Effector memory CD4-positive, alpha-beta T cell (primary cell): ENCODE measurements around the gene CHFR.
"Not testable (repeated sequence)": the region's sequence is repeated elsewhere in the genome, so short reads cannot be mapped to it uniquely, and the experiment has no call there.

Experiments
- DNase-seq, 3 donors: peaks; one replicate each; pipeline ENCODE4 v3.0.0-alpha.2; 2020
- H3K27ac ChIP-seq: 2 replicates; pipeline ENCODE4 v1.7.0; 2013; ENCODE audit warnings: mild to moderate bottlenecking, low read length, moderate library complexity; ENCODE audit not compliant: insufficient read depth, poor library complexity, severe bottlenecking
- H3K27me3 ChIP-seq: replicated peaks from 2 replicates; pipeline ENCODE4 v1.7.0; 2013; ENCODE audit warnings: mild to moderate bottlenecking, low read length; ENCODE audit not compliant: insufficient read depth, control insufficient read depth, poor library complexity, severe bottlenecking
- H3K36me3 ChIP-seq: 2 replicates; pipeline ENCODE4 v1.7.0; 2013; ENCODE audit warnings: mild to moderate bottlenecking, low read length, moderate library complexity; ENCODE audit not compliant: control insufficient read depth, insufficient read depth
- H3K4me1 ChIP-seq: 2 replicates; pipeline ENCODE4 v1.7.0; 2013; ENCODE audit warnings: low read length, mild to moderate bottlenecking; ENCODE audit not compliant: control insufficient read depth, insufficient read depth, poor library complexity, severe bottlenecking
- H3K4me3 ChIP-seq: 2 replicates; pipeline ENCODE4 v1.7.0; 2013; ENCODE audit warnings: low read length, low read depth, mild to moderate bottlenecking; ENCODE audit not compliant: insufficient read depth, poor library complexity, severe bottlenecking
- H3K9me3 ChIP-seq: 2 replicates; pipeline ENCODE4 v1.7.0; 2013; ENCODE audit warnings: mild to moderate bottlenecking, low read length, moderate library complexity; ENCODE audit not compliant: control insufficient read depth

CHFR gene

DNA sequence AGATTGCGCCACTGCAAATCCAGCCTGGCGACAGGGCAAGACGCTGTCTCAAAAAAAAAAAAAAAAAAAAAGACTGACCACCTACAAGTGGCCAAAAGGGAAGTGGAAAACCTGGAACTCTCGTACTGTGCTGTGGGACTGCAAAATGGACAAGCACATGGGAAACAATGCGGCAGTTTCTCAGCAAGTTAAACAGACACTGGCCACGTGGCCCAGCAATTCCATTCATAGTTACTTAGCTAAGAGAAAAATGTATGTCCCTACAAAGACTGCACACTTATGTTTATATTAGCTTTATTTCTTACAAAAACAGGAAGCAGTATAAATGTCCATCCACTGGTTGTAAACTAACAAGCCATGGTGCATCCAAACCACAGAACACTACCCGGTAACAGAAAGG lies 5.6 kb downstream of the CHFR start:
- no peak overlapping the region for H3K27ac ChIP-seq
- no peaks in the 10 kb centered on the region for H3K4me1 ChIP-seq
- peaks cover 8% of the 10 kb centered on the region for H3K36me3 ChIP-seq
- no peaks in the 10 kb centered on the region for H3K27me3 ChIP-seq
- DNase-seq = no peak
- no peaks in the 10 kb centered on the region for H3K9me3 ChIP-seq
- H3K4me3 ChIP-seq = no peak overlapping the region

DNA sequence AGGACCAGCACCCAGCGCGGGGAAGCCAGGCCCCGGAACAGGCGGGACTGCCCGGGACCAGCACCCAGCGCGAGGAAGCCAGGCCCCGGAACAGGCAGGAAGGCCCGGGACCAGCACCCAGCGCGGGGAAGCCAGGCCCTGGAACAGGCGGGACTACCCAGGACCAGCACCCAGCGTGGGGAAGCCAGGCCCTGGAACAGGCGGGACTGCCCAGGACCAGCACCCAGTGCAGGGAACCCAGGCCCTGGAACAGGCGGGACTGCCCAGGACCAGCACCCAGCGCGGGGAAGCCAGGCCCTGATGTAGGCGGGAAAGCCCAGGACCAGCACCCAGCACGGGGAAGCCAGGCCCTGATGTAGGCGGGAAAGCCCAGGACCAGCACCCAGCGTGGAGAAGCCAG lies 12.8 kb downstream of the CHFR start:
- H3K36me3 ChIP-seq = peaks cover 38% of the 10 kb centered on the region
- H3K4me1 ChIP-seq, H3K27ac ChIP-seq, H3K4me3 ChIP-seq, H3K27me3 ChIP-seq, H3K9me3 ChIP-seq, DNase-seq: not testable (repeated sequence)

DNA sequence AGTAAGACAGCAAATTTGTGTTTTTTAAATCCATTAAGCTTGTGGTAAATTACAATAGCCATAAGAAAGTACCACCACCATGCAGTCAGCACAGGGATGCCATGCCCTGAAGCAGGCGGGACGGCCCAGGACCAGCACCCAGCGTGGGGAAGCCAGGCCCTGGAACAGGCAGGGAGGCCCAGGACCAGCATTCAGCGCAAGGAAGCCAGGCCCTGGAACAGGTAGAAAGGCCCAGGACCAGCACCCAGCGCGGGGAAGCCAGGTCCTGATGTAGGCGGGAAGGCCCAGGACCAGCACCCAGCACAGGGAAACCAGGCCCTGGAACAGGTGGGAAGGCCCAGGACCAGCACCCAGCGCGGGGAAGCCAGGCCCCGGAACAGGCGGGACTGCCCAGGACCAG lies 13.2 kb downstream of the CHFR start:
- H3K27me3 ChIP-seq = no peaks in the 10 kb centered on the region
- no peaks in the 10 kb centered on the region for H3K9me3 ChIP-seq
- no peak overlapping the region for H3K4me3 ChIP-seq
- peaks cover 8% of the 10 kb centered on the region for H3K4me1 ChIP-seq
- peak overlapping the region; percentile 28 for H3K27ac ChIP-seq
- no peak for DNase-seq
- H3K36me3 ChIP-seq = peaks cover 43% of the 10 kb centered on the region

DNA sequence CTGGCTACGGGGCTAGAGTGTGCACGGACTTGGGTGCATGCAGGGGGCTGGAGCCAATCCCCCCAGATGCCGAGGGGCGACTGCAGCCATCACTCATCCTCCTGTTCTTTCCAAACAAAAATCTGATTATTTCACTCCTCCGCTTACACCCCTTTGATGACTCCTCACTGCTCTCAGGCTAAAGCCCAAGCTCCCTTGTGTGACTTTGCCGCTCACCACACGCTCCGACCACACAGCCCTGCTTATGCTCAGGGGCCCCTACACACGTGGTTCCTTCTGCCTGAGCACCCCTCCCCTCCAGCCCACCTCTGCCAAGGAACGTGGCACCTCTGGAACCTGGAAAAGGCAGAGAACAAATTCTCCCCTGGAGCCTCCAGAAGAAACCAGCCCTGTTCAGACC lies 13.7 kb downstream of the CHFR start:
- Histone ChIP-seq H3K4me3 (no peak overlapping the region), H3K27ac (peak overlapping the region; percentile 28), H3K9me3 (no peaks in the 10 kb centered on the region), H3K4me1 (peaks cover 8% of the 10 kb centered on the region), H3K27me3 (no peaks in the 10 kb centered on the region), H3K36me3 (peaks cover 43% of the 10 kb centered on the region)
- no peak for DNase-seq

DNA sequence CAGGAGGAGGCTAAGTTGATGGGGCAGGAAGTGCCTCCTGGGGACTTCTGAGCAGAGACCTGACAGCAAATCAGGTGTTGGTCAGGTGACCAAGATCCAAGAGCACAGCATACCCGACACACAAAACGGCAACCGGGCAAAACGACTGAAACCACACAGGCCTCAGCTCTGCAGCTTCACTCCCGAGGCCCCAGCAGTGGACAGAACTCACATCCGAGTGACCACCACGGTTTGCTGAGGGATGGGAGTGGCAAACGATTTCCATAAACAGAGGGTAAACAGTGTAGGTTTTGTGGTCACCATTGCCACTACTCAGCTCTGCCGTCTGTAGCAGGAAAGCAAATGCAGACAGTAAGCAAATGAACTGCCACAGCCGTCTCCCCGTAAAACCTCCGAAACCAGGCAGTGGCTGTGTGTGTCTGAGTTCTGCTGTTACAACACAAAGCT lies 14.4 kb downstream of the CHFR start:
- Histone ChIP-seq H3K36me3 (peaks cover 43% of the 10 kb centered on the region), H3K4me1 (peaks cover 8% of the 10 kb centered on the region), H3K27ac (peak overlapping the region; percentile 25), H3K9me3 (no peaks in the 10 kb centered on the region), H3K4me3 (no peak overlapping the region), H3K27me3 (no peaks in the 10 kb centered on the region)
- no peak for DNase-seq

DNA sequence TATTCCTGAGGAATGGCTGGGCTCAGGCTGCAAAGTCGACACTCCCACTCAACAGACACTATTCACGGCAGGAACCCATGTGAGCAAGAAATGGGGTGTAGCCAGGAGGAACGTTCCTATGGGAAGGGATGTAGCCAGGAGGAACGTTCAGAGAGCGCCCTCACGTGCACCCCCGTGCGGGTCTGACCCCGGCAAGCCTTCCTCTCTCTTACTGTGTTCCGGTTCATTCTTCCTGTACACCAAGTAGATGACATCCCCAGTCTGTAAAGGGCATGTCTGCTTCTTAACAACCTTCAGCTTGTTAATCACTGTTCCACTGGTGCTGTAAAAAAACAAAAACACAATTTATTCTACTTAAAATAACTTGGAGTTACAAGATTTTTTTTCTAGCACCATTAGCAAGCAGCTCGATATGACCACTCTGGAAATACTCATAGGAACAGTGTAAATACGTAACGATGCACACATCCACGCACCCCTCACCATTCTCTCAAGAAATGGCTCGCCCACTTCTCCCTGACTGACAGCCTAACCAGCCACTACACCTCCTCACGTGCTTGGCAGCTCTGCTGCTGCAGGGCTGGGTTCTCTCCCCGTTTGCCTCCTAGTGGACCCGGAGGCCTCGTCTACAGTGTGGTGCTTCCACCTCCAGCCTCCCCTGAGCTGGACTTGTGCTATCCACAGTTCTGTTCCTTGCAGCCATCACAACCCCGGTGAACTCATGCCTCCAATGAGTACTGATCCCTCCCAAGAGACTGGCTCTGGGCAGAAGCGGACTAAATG lies 15.1 kb downstream of the CHFR start:
- Histone ChIP-seq H3K27me3 (no peaks in the 10 kb centered on the region), H3K4me3 (no peak overlapping the region), H3K4me1 (peaks cover 12% of the 10 kb centered on the region), H3K27ac (peak overlapping the region; percentile 25), H3K36me3 (peaks cover 43% of the 10 kb centered on the region), H3K9me3 (no peaks in the 10 kb centered on the region)
- DNase-seq = no peak

DNA sequence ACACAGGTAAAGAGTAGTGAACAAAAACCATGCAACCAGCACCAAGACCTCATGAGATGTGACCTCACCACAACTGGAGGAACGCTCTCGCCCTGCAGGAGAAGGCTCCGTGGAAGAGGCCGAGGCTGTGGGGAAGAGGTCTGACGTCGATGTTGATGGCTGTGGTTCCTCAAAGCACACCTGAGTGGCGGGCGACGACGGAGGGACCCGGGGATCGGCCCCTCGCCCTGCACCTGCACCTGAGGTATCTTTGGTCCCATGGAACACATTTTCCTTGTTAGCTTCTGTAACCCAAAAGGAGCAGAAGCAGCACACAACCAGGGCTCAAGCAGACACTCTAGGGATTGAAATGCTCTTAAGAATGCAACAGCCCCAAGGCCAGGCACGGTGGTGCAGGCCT lies 17.9 kb downstream of the CHFR start:
- H3K4me3 ChIP-seq = no peak overlapping the region
- no peaks in the 10 kb centered on the region for H3K27me3 ChIP-seq
- no peak overlapping the region for H3K27ac ChIP-seq
- no peak for DNase-seq
- no peaks in the 10 kb centered on the region for H3K9me3 ChIP-seq
- H3K36me3 ChIP-seq = peaks cover 31% of the 10 kb centered on the region
- H3K4me1 ChIP-seq = peaks cover 17% of the 10 kb centered on the region

DNA sequence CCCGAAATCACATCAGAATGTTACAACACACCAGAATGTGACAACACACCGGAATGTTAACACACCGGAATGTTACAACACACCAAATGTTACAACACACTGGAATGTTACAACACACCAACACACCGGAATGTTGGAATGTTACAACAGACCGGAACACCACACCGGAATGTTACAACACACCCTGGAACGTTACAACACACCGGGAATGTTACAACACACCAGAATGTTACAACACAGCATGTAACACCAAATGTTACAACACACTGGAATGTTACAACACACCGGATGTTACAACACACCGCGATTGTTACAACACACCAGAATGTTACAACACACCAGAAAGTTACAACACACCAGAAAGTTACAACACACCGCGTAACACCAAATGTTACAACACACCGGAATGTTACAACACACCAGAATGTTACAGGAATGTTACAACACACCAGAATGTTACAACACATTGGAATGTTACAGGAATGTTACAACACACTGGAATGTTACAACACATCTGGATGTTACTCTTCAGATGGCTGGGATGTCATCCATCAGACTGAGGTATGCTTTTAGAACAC lies 21.1 kb downstream of the CHFR start:
- H3K27me3 ChIP-seq = no peaks in the 10 kb centered on the region
- H3K9me3 ChIP-seq = no peaks in the 10 kb centered on the region
- no peak overlapping the region for H3K27ac ChIP-seq
- H3K36me3 ChIP-seq = peaks cover 20% of the 10 kb centered on the region
- no peak for DNase-seq
- H3K4me3 ChIP-seq = no peak overlapping the region
- peaks cover 9% of the 10 kb centered on the region for H3K4me1 ChIP-seq

DNA sequence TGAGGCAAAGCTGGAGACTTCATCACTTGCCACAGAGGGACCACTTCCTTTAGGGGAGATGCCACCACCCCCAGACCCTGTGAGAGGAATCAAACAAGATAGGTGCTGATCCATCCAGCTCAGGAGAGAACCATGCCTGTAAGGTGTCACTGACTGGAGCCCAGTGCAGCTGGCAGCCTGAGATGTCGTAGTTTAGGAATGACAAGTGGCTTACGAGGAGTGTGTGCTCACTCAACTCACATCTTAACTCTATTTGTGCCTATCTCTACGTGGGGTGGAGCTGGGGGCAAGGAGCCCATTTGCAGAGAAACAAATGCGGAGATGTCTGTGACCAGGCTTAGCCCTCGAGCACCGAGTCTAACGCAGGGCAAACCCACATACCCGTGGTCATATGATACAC lies 25.8 kb downstream of the CHFR start:
- peaks cover 32% of the 10 kb centered on the region for H3K36me3 ChIP-seq
- no peaks in the 10 kb centered on the region for H3K4me1 ChIP-seq

DNA sequence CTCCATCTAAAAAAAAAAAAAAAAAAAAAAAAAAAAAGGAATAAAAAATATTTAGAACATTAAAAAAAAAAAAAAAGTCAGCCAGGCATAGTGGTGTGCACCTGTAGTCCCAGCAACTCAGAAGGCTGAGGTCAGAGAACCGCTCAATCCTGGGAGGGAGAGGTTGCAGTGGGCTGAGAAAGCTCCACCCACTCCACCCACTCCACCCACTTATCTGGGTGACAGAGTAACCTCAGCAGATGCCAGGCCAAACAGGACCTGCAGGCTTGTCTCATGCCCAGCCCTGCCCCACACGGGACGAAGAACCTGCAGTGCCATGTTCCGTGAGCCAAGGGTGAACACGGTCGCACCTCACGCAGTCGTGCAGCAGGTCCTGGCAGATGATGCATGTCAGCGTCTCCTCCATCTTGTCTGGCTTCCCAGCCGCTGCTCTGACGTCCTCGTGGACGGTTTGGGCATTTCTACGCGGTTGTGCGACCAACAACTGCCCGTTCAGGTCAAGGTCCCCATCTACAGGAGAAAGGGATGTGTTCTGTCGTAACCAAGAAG lies 28.6 kb downstream of the CHFR start:
- H3K27ac ChIP-seq = no peak overlapping the region
- no peaks in the 10 kb centered on the region for H3K27me3 ChIP-seq
- DNase-seq = no peak

More for the DNA sequence above, 25.8 kb downstream of the CHFR start:
- no peaks in the 10 kb centered on the region for H3K9me3 ChIP-seq
- no peaks in the 10 kb centered on the region for H3K27me3 ChIP-seq
- H3K27ac ChIP-seq = no peak overlapping the region
- DNase-seq = no peak
- H3K4me3 ChIP-seq = no peak overlapping the region

More for the DNA sequence above, 28.6 kb downstream of the CHFR start:
- Histone ChIP-seq H3K4me3 (no peak overlapping the region), H3K4me1 (no peaks in the 10 kb centered on the region), H3K9me3 (no peaks in the 10 kb centered on the region), H3K36me3 (peaks cover 48% of the 10 kb centered on the region)
